ENCODE data around the gene ARHGAP35.
"Not testable (repeated sequence)": the region's sequence is repeated elsewhere in the genome, so short reads cannot be mapped to it uniquely, and the experiment has no call there.

- not testable (repeated sequence) for TF ChIP-seq CTCF, POLR2A, EP300, POLR2AphosphoS5 (IDR thresholded peaks at IDR 0.05)
Measured at GRCh38 chr19:46822410-46822787, 38.4 kb upstream of the ARHGAP35 start.

Measured in gastroesophageal sphincter (tissue), 3 donors.